Measurements from ENCODE around the gene STYXL2.

Gene STYXL2

GRCh38 chr1:167057241-167057688 lies 36.6 kb upstream of the STYXL2 start:
- peak; percentile 19 for DNase-seq (ENCODE audit: low read depth)
- TF ChIP-seq CTCF (conservative IDR thresholded peaks at IDR 0.05; ENCODE audit: control insufficient read depth, insufficient read depth, low read depth, low read length), result peak; percentile 39
- H3K4me3 ChIP-seq (ENCODE audit: control insufficient read depth, low read depth, low read length), result no peak overlapping the region

- TF ChIP-seq CTCF (conservative IDR thresholded peaks at IDR 0.05; ENCODE audit: control insufficient read depth, insufficient read depth, low read depth, low read length), result peak; percentile 96
- H3K4me3 ChIP-seq (ENCODE audit: control insufficient read depth, low read depth, low read length), result no peak overlapping the region
- peak; percentile 62 for DNase-seq (ENCODE audit: low read depth)
Observed at GRCh38 chr1:167059045-167059808, 34.6 kb upstream of the STYXL2 start.

- DNase-seq (ENCODE audit: low read depth), result no peak
- TF ChIP-seq CTCF (conservative IDR thresholded peaks at IDR 0.05; ENCODE audit: control insufficient read depth, insufficient read depth, low read depth, low read length), result no peak
- H3K4me3 ChIP-seq (ENCODE audit: control insufficient read depth, low read depth, low read length), result no peak overlapping the region
Observed at GRCh38 chr1:167059809-167060107, 34.1 kb upstream of the STYXL2 start.

GRCh38 chr1:167060141-167061072 lies 33.5 kb upstream of the STYXL2 start:
- peak; percentile 24 for TF ChIP-seq CTCF (conservative IDR thresholded peaks at IDR 0.05; ENCODE audit: control insufficient read depth, insufficient read depth, low read depth, low read length)
- no peak overlapping the region for H3K4me3 ChIP-seq (ENCODE audit: control insufficient read depth, low read depth, low read length)
- no peak for DNase-seq (ENCODE audit: low read depth)

- no peak for TF ChIP-seq CTCF (conservative IDR thresholded peaks at IDR 0.05; ENCODE audit: control insufficient read depth, insufficient read depth, low read depth, low read length)
- no peak overlapping the region for H3K4me3 ChIP-seq (ENCODE audit: control insufficient read depth, low read depth, low read length)
- no peak for DNase-seq (ENCODE audit: low read depth)
Observed at GRCh38 chr1:167061073-167061464, 32.8 kb upstream of the STYXL2 start.

- H3K4me3 ChIP-seq (ENCODE audit: control insufficient read depth, low read depth, low read length), result no peak overlapping the region
- no peak for TF ChIP-seq CTCF (conservative IDR thresholded peaks at IDR 0.05; ENCODE audit: control insufficient read depth, insufficient read depth, low read depth, low read length)
- no peak for DNase-seq (ENCODE audit: low read depth)
Observed at GRCh38 chr1:167064621-167065020, 29.3 kb upstream of the STYXL2 start.
